Measurements from ENCODE around the gene FEM1A. TPM values are rescaled to one million over a fixed set of nuclear protein-coding genes. Genes with fewer than 3 reads are reported as not detected.

Gene FEM1A
- total RNA-seq, 1 donor from 2014 or later: 16.2 TPM

- H3K9me3 ChIP-seq: no peaks in the 10 kb centered on the region
- no peak overlapping the region for H3K4me3 ChIP-seq
- no peak for DNase-seq (ENCODE audit: extremely low spot score in 2 of 2)
- H3K27ac ChIP-seq: no peak overlapping the region
- H3K36me3 ChIP-seq: no peaks in the 10 kb centered on the region
- TF ChIP-seq POLR2A (IDR thresholded peaks at IDR 0.05) (no peak), POLR2AphosphoS5 (IDR thresholded peaks at IDR 0.05; ENCODE audit: insufficient read depth in 1 of 2, low read depth in 1 of 2) (no peak), CTCF (IDR thresholded peaks at IDR 0.05) (no peak)
- no peaks in the 10 kb centered on the region for H3K27me3 ChIP-seq
- peaks cover 8% of the 10 kb centered on the region for H3K4me1 ChIP-seq
- intact Hi-C loops (cut with DNase I): no loop called here
These were observed 27.2 kb upstream of the FEM1A start for GRCh38 chr19:4764393-4764660.

DNA sequence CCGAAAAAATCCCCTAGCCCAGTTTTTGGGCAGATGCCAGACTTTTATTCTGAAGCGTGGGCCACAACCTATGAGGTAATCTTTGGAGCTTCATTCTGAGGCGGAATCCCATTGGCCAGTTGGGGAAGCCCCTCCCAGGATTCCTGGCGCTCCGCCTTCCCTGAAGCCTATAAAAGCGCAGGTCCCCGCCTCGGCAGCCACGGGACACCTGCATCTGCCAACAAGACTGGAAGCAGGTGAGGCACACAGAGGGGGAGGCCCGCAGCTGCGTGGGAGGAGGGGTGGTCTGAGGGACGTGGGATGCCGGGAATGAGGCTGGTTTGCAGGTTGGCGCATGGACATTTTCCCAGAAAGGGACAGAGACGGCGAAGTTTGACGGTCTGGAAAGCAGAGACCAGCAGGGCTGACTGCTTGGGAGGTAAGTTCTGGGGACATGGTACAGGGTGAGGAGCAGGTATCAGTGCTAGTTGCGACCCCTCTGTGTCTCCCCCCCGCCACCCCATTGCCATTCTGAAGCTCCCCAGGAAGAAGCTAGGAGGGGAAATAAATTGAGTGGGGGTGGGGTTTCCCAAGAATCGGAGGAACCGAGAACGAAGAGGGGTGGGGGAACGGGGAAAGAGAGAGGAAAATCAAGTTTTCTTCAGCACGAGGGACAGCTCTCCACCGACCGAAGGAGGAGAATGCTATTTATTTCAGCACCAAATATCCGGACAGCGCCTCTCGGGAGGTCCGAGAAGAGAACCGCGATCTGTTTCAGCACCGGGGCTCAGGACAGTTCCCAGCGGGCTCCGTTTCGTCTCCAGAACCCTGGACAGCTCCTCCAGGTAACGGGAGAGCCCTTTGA lies 22.4 kb upstream of the FEM1A start:
- Histone ChIP-seq H3K9me3 (no peaks in the 10 kb centered on the region), H3K27me3 (no peaks in the 10 kb centered on the region), H3K4me1 (no peaks in the 10 kb centered on the region), H3K27ac (no peak overlapping the region), H3K4me3 (no peak overlapping the region), H3K36me3 (no peaks in the 10 kb centered on the region)
- TF ChIP-seq POLR2AphosphoS5 (IDR thresholded peaks at IDR 0.05; ENCODE audit: insufficient read depth in 1 of 2, low read depth in 1 of 2) (peak; percentile 50 to 62), CTCF (IDR thresholded peaks at IDR 0.05) (no peak)
- intact Hi-C loops (cut with DNase I): no loop called here
- no peak for DNase-seq (ENCODE audit: extremely low spot score in 2 of 2)

DNA sequence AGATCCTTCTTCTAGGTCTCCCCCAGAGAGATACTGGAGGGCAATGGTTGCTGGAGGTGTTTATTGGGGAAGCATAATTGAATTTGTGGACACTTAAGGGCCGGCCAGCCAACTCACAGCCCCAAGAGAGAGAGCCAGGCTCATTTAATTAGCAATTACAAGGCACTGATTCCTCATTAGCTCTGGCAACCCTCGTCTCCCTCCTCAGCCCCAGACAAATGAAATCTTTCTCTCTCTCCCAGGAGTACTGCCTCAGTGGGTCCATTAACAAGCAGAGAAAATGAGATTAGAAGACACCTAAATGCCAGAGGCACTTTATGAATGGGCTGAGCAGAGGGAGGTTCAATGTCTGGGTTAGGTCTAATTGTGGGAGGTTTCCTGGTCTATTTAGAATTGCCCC lies 19.0 kb upstream of the FEM1A start:
- H3K27me3 ChIP-seq: no peaks in the 10 kb centered on the region
- intact Hi-C loops (cut with DNase I): no loop called here
- H3K4me1 ChIP-seq: no peaks in the 10 kb centered on the region
- no peaks in the 10 kb centered on the region for H3K36me3 ChIP-seq
- no peak for TF ChIP-seq POLR2AphosphoS5 (IDR thresholded peaks at IDR 0.05; ENCODE audit: insufficient read depth in 1 of 2, low read depth in 1 of 2)
- no peak for TF ChIP-seq CTCF (IDR thresholded peaks at IDR 0.05)
- TF ChIP-seq POLR2A (IDR thresholded peaks at IDR 0.05): no peak
- no peak for DNase-seq (ENCODE audit: extremely low spot score in 2 of 2)
- no peaks in the 10 kb centered on the region for H3K9me3 ChIP-seq
- H3K4me3 ChIP-seq: no peak overlapping the region
- no peak overlapping the region for H3K27ac ChIP-seq

GRCh38 chr19:4773047-4773640 lies 18.4 kb upstream of the FEM1A start:
- no peak for DNase-seq (ENCODE audit: extremely low spot score in 2 of 2)
- Histone ChIP-seq H3K4me3 (no peak overlapping the region), H3K36me3 (no peaks in the 10 kb centered on the region), H3K27me3 (no peaks in the 10 kb centered on the region), H3K4me1 (no peaks in the 10 kb centered on the region), H3K9me3 (no peaks in the 10 kb centered on the region), H3K27ac (no peak overlapping the region)
- TF ChIP-seq CTCF (IDR thresholded peaks at IDR 0.05) (no peak), POLR2A (IDR thresholded peaks at IDR 0.05) (no peak), POLR2AphosphoS5 (IDR thresholded peaks at IDR 0.05; ENCODE audit: insufficient read depth in 1 of 2, low read depth in 1 of 2) (no peak)
- intact Hi-C loops (cut with DNase I): no loop called here

- no peak for DNase-seq (ENCODE audit: extremely low spot score in 2 of 2)
- Histone ChIP-seq H3K27me3 (no peaks in the 10 kb centered on the region), H3K36me3 (no peaks in the 10 kb centered on the region), H3K4me3 (no peak overlapping the region), H3K9me3 (no peaks in the 10 kb centered on the region), H3K4me1 (no peaks in the 10 kb centered on the region), H3K27ac (no peak overlapping the region)
- TF ChIP-seq CTCF (IDR thresholded peaks at IDR 0.05): no peak
- TF ChIP-seq POLR2AphosphoS5 (IDR thresholded peaks at IDR 0.05; ENCODE audit: insufficient read depth in 1 of 2, low read depth in 1 of 2): no peak
- TF ChIP-seq POLR2A (IDR thresholded peaks at IDR 0.05): no peak
- intact Hi-C loops (cut with DNase I): no loop called here
These were observed 17.4 kb upstream of the FEM1A start for GRCh38 chr19:4774136-4774535.
